ENCODE results near the gene PDS5A. TPM values are rescaled to one million over a fixed set of nuclear protein-coding genes. Genes with fewer than 3 reads are reported as not detected.

PDS5A gene
- total and polyA plus RNA-seq, 9 of the 15 experiments (the other 6 are each of a cell fraction or from before 2014, with no cell fraction given) = 16.4 to 85.4 (median 70.0) TPM

DNA sequence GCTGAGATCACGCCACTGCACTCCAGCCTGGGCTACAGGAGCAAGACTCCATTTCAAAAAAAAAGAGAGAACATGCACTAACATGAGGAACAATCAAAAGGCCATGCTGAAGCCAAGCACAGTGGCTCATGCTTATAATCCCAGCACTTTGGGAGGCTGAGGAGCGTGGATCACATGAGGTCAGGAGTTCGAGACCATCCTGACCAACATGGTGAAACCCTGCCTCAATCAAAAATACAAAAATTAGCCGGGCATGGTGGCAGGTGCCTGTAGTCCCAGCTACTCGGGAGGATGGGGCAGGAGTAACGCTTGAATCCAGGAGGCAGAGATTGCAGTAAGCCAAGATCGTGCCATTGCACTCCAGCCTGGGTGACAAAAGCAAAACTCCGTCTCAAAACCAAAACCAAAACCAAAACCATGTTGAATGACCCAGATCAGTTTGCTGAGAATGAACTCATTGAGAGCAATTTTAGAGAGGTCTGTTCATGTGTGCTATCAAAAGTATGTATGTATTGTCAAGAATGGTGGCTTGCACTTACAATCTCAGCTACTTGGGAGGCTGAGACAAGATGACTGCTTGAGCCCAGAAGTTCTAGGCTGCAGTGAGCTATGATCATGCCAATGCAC, 44.8 kb downstream of the PDS5A start:
- no peak overlapping the region for H2AFZ ChIP-seq (ENCODE audit: low read depth, low read length)
- H3K9me1 ChIP-seq (ENCODE audit: control insufficient read depth, insufficient read depth, low read length) = no peaks in the 10 kb centered on the region
- DNase-seq (ENCODE audit: extremely low read depth in 1 of 4, low spot score in 3 of 4) = no peak
- no TSS peak for BruUV-seq (replicated peaks)
- H3K36me3 ChIP-seq (ENCODE audit: control insufficient read depth, insufficient read depth, low read length) = peaks cover 39% of the 10 kb centered on the region
- no peaks in the 10 kb centered on the region for H4K20me1 ChIP-seq (replicated peaks; ENCODE audit: control insufficient read depth, insufficient read depth, low read length)
- POLR2A ChIA-PET = interaction anchor here (0.6 to 1.0 kb wide), 3 partner anchors 14 to 40 kb away, joined by 3 to 4 read pairs (median 3); no protein-coding TSS in a partner anchor
- peaks cover 81% of the 10 kb centered on the region for H3K79me2 ChIP-seq (ENCODE audit: control insufficient read depth, insufficient read depth, low read length)
- WGBS (ENCODE audit: insufficient coverage, low coverage, missing lambda C conversion rate) = 91% methylated on average over 8 of the region's 8 CpGs
- CTCF ChIA-PET (ENCODE audit: low intra/inter-chr PET ratio) = no interaction called here
- in situ Hi-C loops (cut with MboI) = no loop called here
- H3K4me1 ChIP-seq (replicated peaks in 1 of 2; ENCODE audit: control insufficient read depth in 2 of 2, insufficient read depth in 2 of 2, low read length in 2 of 2) = no peaks in the 10 kb centered on the region
- no peak for ATAC-seq
- H3K9ac ChIP-seq (ENCODE audit: insufficient read depth in 1 of 2, low read depth in 2 of 2, low read length in 2 of 2) = no peak overlapping the region
- intact Hi-C loops (cut with micrococcal nuclease) = no loop called here
- no peak for FAIRE-seq
- TF ChIP-seq GABPB2 (CRISPR knock-in tag; conservative IDR thresholded peaks at IDR 0.05) (no peak), ZNF695 (CRISPR knock-in tag; IDR thresholded peaks at IDR 0.05) (no peak), MXD1 (CRISPR knock-in tag; IDR thresholded peaks at IDR 0.05; ENCODE audit: borderline replicate concordance, poor library complexity, severe bottlenecking) (no peak), SIN3A (IDR thresholded peaks at IDR 0.05; ENCODE audit: borderline replicate concordance in 2 of 2, control insufficient read depth in 1 of 2, low read depth in 2 of 2, low read length in 2 of 2) (no peak), NBN (IDR thresholded peaks at IDR 0.05; ENCODE audit: low read depth) (no peak), XRCC5 (IDR thresholded peaks at IDR 0.05; ENCODE audit: low read depth, low read length) (no peak), NR2F6 (CRISPR knock-in tag; IDR thresholded peaks at IDR 0.05) (no peak), SMAD3 (CRISPR knock-in tag; conservative IDR thresholded peaks at IDR 0.05) (no peak), ZHX1 (conservative IDR thresholded peaks at IDR 0.05; ENCODE audit: low read length) (no peak)
- TF ChIP-seq, protein P1, sequence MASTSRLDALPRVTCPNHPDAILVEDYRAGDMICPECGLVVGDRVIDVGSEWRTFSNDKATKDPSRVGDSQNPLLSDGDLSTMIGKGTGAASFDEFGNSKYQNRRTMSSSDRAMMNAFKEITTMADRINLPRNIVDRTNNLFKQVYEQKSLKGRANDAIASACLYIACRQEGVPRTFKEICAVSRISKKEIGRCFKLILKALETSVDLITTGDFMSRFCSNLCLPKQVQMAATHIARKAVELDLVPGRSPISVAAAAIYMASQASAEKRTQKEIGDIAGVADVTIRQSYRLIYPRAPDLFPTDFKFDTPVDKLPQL (IDR thresholded peaks at IDR 0.05; ENCODE audit: extremely low read depth, insufficient read length) = no peak
- TF ChIP-seq, protein P2, sequence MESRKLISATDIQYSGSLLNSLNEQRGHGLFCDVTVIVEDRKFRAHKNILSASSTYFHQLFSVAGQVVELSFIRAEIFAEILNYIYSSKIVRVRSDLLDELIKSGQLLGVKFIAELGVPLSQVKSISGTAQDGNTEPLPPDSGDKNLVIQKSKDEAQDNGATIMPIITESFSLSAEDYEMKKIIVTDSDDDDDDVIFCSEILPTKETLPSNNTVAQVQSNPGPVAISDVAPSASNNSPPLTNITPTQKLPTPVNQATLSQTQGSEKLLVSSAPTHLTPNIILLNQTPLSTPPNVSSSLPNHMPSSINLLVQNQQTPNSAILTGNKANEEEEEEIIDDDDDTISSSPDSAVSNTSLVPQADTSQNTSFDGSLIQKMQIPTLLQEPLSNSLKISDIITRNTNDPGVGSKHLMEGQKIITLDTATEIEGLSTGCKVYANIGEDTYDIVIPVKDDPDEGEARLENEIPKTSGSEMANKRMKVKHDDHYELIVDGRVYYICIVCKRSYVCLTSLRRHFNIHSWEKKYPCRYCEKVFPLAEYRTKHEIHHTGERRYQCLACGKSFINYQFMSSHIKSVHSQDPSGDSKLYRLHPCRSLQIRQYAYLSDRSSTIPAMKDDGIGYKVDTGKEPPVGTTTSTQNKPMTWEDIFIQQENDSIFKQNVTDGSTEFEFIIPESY (CRISPR knock-in tag; IDR thresholded peaks at IDR 0.05) = no peak
- TF ChIP-seq, protein P3, sequence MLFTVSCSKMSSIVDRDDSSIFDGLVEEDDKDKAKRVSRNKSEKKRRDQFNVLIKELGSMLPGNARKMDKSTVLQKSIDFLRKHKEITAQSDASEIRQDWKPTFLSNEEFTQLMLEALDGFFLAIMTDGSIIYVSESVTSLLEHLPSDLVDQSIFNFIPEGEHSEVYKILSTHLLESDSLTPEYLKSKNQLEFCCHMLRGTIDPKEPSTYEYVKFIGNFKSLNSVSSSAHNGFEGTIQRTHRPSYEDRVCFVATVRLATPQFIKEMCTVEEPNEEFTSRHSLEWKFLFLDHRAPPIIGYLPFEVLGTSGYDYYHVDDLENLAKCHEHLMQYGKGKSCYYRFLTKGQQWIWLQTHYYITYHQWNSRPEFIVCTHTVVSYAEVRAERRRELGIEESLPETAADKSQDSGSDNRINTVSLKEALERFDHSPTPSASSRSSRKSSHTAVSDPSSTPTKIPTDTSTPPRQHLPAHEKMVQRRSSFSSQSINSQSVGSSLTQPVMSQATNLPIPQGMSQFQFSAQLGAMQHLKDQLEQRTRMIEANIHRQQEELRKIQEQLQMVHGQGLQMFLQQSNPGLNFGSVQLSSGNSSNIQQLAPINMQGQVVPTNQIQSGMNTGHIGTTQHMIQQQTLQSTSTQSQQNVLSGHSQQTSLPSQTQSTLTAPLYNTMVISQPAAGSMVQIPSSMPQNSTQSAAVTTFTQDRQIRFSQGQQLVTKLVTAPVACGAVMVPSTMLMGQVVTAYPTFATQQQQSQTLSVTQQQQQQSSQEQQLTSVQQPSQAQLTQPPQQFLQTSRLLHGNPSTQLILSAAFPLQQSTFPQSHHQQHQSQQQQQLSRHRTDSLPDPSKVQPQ (CRISPR knock-in tag; IDR thresholded peaks at IDR 0.05; ENCODE audit: borderline replicate concordance) = no peak
- no peak overlapping the region for H3K4me2 ChIP-seq (ENCODE audit: insufficient read depth, low read length)
- no peaks in the 10 kb centered on the region for H3K9me3 ChIP-seq (replicated peaks; ENCODE audit: control insufficient read depth, insufficient read depth, low read depth, low read length)
- no peak overlapping the region for H3K27ac ChIP-seq (ENCODE audit: extremely low read depth, low read depth, low read length)
- H3K27me3 ChIP-seq (ENCODE audit: control insufficient read depth in 2 of 2, insufficient read depth in 2 of 2, low read length in 2 of 2) = no peaks in the 10 kb centered on the region
- H3K4me3 ChIP-seq = no peak overlapping the region

All from K562 (cell line).